ENCODE data around the gene RHBDD3.

The RHBDD3 gene

GRCh38 chr22:29299136-29299900 is 31.5 kb upstream of the RHBDD3 start:
- H3K4me3 ChIP-seq (ENCODE audit: low read length) = no peak overlapping the region
- TF ChIP-seq ZNF274 (IDR thresholded peaks at IDR 0.05; ENCODE audit: low read depth, low read length) = no peak

- no peak for TF ChIP-seq ZNF274 (IDR thresholded peaks at IDR 0.05; ENCODE audit: low read depth, low read length)
These were observed 30.9 kb upstream of the RHBDD3 start for GRCh38 chr22:29298641-29299040.

GRCh38 chr22:29292379-29292778 is 24.6 kb upstream of the RHBDD3 start:
- no peak for TF ChIP-seq ZNF274 (IDR thresholded peaks at IDR 0.05; ENCODE audit: low read depth, low read length)
- H3K4me3 ChIP-seq (ENCODE audit: low read length) = no peak overlapping the region

More at GRCh38 chr22:29298641-29299040, 30.9 kb upstream of the RHBDD3 start:
- no peak overlapping the region for H3K4me3 ChIP-seq (ENCODE audit: low read length)

GRCh38 chr22:29291215-29291614 is 23.4 kb upstream of the RHBDD3 start:
- no peak overlapping the region for H3K4me3 ChIP-seq (ENCODE audit: low read length)
- no peak for TF ChIP-seq ZNF274 (IDR thresholded peaks at IDR 0.05; ENCODE audit: low read depth, low read length)

DNA sequence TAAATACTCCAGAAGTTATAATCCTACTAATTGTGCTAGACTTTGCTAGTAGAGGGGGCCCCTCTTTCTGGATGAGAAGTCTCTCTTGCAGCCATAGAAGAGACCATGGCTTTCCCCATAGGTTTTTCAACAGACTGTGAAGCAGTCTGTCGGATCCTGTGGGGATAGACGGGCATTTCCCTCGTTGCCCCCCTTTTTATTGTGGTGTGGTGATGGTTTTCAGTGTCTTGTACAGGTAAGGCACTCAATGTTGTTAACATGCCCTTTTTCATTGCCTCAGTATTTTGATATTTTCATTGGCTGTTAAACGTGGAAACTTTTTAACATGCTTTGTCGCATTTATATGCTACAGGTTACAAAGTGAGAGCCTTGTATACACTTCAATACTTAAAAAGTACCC is 22.3 kb upstream of the RHBDD3 start:
- TF ChIP-seq ZNF274 (IDR thresholded peaks at IDR 0.05; ENCODE audit: low read depth, low read length) = no peak
- no peak overlapping the region for H3K4me3 ChIP-seq (ENCODE audit: low read length)

GRCh38 chr22:29288837-29289236 is 21.1 kb upstream of the RHBDD3 start:
- no peak overlapping the region for H3K4me3 ChIP-seq (ENCODE audit: low read length)
- no peak for TF ChIP-seq ZNF274 (IDR thresholded peaks at IDR 0.05; ENCODE audit: low read depth, low read length)

DNA sequence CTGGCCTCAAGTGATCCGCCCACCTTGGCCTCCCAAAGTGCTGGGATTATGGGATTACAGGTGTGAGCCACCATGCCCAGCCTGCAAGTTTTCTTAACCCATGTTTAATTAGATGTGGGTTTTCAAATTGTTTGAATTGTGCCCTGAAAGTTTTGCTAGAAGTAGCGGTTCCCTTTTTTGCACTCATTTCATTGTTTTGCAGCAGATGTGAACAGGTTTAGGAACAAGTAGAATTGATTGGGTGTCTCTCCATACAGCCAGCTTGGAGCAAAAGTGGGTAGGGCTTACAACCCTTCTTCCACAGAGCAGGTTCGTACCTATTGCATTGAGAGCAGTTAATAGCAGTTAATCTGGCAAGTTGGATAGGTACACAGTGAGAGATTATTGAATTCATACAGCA is 16.4 kb upstream of the RHBDD3 start:
- H3K4me3 ChIP-seq (ENCODE audit: low read length) = no peak overlapping the region
- TF ChIP-seq ZNF274 (IDR thresholded peaks at IDR 0.05; ENCODE audit: low read depth, low read length) = no peak

DNA sequence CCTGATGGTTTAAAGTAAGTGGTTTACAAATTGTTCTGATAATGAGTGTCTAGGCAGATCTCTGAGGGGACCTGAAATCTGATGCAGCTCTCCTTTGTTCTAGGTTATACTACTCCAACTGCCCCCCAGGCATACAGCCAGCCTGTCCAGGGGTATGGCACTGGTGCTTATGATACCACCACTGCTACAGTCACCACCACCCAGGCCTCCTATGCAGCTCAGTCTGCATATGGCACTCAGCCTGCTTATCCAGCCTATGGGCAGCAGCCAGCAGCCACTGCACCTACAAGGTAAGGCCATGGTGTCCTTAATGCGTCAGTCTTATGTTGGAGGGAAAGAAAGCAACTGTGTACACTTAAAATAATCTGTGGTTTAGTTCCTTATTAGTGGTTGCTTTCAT is 10.1 kb upstream of the RHBDD3 start:
- H3K4me3 ChIP-seq (ENCODE audit: low read length) = no peak overlapping the region
- TF ChIP-seq ZNF274 (IDR thresholded peaks at IDR 0.05; ENCODE audit: low read depth, low read length) = no peak

GRCh38 chr22:29275819-29276565 is 8.2 kb upstream of the RHBDD3 start:
- no peak for TF ChIP-seq ZNF274 (IDR thresholded peaks at IDR 0.05; ENCODE audit: low read depth, low read length)

DNA sequence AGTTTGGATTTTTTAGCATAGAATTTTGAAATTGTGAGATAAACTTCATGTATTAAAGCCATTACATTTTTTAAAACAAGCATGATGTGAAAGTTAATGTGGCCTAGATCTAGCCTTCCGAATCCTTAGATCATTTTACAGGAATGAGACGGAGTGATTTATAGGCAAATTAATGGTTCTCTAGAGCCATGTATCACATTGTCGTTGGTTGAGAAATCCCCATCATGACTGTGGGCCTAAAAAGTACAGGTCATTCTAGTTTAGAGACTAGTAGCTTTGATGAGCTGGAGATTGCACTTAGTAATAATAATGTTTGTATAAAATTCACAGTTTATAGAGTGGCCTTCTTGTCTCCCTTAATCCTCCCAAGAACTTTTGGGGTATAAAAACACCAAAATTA is 7.4 kb upstream of the RHBDD3 start:
- TF ChIP-seq ZNF274 (IDR thresholded peaks at IDR 0.05; ENCODE audit: low read depth, low read length) = no peak

More at GRCh38 chr22:29275819-29276565, 8.2 kb upstream of the RHBDD3 start:
- H3K4me3 ChIP-seq (ENCODE audit: low read length) = no peak overlapping the region

GRCh38 chr22:29272624-29273023 is 4.8 kb upstream of the RHBDD3 start:
- no peak for TF ChIP-seq ZNF274 (IDR thresholded peaks at IDR 0.05; ENCODE audit: low read depth, low read length)
- no peak overlapping the region for H3K4me3 ChIP-seq (ENCODE audit: low read length)

More for the DNA sequence above, 7.4 kb upstream of the RHBDD3 start:
- no peak overlapping the region for H3K4me3 ChIP-seq (ENCODE audit: low read length)

- no peak for TF ChIP-seq ZNF274 (IDR thresholded peaks at IDR 0.05; ENCODE audit: low read depth, low read length)
- H3K4me3 ChIP-seq (ENCODE audit: low read length) = peak overlapping the region; percentile 82
These were observed 2.9 kb upstream of the RHBDD3 start for GRCh38 chr22:29270475-29271271.

DNA sequence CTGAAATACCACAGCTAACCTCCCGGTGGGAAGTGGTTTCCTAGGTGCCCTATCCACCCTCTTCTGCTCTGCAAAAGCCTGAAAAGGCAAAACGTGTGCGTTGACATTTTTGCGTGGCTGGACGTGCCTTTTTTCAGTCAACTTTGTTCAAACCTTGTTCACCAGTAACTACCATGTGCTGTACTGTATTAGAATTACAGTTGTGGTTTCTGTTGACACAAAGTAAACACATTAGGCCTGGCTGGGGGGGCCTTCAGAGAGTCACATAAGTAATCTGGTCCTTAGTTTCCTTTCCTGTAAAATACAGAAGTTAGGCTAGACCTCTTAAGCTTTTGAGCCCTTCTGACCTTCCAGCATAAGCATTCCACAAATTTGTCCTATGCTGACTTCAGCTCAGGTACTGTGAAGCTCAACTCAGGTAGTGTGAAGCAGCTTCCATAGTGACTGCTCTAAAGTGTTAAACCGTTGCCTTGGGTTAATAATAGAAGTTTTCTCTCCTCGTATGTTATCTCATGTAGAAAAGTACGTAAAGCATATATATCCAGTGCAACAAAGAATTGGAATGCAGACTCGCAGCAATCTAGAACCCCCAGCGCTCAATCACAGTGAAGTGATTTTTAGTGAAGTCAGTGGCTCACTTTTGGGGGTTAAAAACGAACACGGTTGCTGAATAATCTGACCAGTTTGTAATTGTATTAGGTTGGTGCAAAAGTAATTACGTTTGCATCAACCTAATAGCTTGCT is 2.1 kb upstream of the RHBDD3 start:
- no peak for TF ChIP-seq ZNF274 (IDR thresholded peaks at IDR 0.05; ENCODE audit: low read depth, low read length)
- peak overlapping the region; percentile 82 for H3K4me3 ChIP-seq (ENCODE audit: low read length)

GRCh38 chr22:29269230-29269604 is 1.4 kb upstream of the RHBDD3 start:
- TF ChIP-seq ZNF274 (IDR thresholded peaks at IDR 0.05; ENCODE audit: low read depth, low read length) = no peak
- H3K4me3 ChIP-seq (ENCODE audit: low read length) = peak overlapping the region; percentile 82

Data from GM08714 (cell line).